ENCODE results near the gene SRPK2. TPM values are rescaled to one million over a fixed set of nuclear protein-coding genes. Genes with fewer than 3 reads are reported as not detected.
A peak's percentile ranks its signal among the peaks of the same experiment; 100 is the strongest.

SRPK2 gene
- total and polyA plus RNA-seq, 2 donors (not counting 1 experiment from before 2014, with no cell fraction given), result 15.2 to 108 TPM

DNA sequence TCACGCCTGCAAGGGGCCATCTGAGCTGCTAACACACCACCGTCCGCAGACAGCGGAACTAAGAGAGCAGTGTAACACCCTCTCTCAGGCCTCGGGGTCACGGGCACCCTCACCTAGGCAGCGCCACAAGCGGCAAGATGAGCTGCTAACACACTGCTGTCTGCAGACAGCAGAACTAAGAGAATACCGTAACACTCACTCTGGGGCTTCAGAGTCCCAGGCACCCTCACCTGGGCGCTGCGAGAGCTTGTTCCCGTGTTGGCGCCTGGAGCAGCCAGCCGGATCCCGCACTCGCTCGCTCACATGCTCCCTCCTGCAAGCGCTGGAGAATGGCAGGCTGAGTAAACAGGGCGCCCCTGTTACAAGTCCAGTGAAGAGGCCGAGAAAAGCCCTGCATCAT, 160.2 kb downstream of the SRPK2 start:
- DNase-seq (no peak), ATAC-seq (ENCODE audit: low read depth) (no peak)
- TF ChIP-seq EZH2 (IDR thresholded peaks at IDR 0.05; ENCODE audit: borderline replicate concordance, insufficient read depth, low read depth, low read length, poor library complexity, severe bottlenecking), result no peak
- TF ChIP-seq, protein P1, sequence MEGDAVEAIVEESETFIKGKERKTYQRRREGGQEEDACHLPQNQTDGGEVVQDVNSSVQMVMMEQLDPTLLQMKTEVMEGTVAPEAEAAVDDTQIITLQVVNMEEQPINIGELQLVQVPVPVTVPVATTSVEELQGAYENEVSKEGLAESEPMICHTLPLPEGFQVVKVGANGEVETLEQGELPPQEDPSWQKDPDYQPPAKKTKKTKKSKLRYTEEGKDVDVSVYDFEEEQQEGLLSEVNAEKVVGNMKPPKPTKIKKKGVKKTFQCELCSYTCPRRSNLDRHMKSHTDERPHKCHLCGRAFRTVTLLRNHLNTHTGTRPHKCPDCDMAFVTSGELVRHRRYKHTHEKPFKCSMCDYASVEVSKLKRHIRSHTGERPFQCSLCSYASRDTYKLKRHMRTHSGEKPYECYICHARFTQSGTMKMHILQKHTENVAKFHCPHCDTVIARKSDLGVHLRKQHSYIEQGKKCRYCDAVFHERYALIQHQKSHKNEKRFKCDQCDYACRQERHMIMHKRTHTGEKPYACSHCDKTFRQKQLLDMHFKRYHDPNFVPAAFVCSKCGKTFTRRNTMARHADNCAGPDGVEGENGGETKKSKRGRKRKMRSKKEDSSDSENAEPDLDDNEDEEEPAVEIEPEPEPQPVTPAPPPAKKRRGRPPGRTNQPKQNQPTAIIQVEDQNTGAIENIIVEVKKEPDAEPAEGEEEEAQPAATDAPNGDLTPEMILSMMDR (IDR thresholded peaks at IDR 0.05), result no peak
- 97% methylated on average over 19 of the region's 20 CpGs for WGBS (ENCODE audit: insufficient coverage)
- Histone ChIP-seq H3K9me3 (ENCODE audit: control extremely low read depth in 1 of 3, control insufficient read depth in 2 of 3, insufficient read depth in 1 of 3, low read length in 2 of 3) (peaks cover 0 to 11% (median 0%) of the 10 kb centered on the region in 3 donors), H4K20me1 (ENCODE audit: control insufficient read depth, insufficient read depth, low read length, poor library complexity, severe bottlenecking) (peaks cover 32% of the 10 kb centered on the region), H3K36me3 (replicated peaks in 1 of 2; ENCODE audit: control extremely low read depth in 1 of 2, control insufficient read depth in 1 of 2, extremely low read depth in 1 of 2, insufficient read depth in 2 of 2, low read length in 1 of 2) (peaks cover 2 to 6% of the 10 kb centered on the region in 2 experiments), H3K27ac (ENCODE audit: low read length in 2 of 2) (no peak overlapping the region), H3K4me2 (replicated peaks; ENCODE audit: low read depth, low read length, poor library complexity, severe bottlenecking) (no peak overlapping the region), H2AFZ (ENCODE audit: insufficient read depth, low read depth, low read length, poor library complexity, severe bottlenecking) (no peak overlapping the region), H3K27me3 (replicated peaks in 1 of 4; ENCODE audit: control extremely low read depth in 1 of 4, control insufficient read depth in 3 of 4, insufficient read depth in 4 of 4, low read length in 3 of 4) (no peaks in the 10 kb centered on the region), H3K4me3 (ENCODE audit: control extremely low read depth in 1 of 5, extremely low read depth in 1 of 5, insufficient read depth in 1 of 5, low read depth in 2 of 5, low read length in 4 of 5) (no peak overlapping the region), H3K4me1 (ENCODE audit: control insufficient read depth in 2 of 2, insufficient read depth in 2 of 2, low read length in 2 of 2) (peaks cover 7 to 10% of the 10 kb centered on the region in 2 donors), H3K79me2 (ENCODE audit: control insufficient read depth, insufficient read depth, low read length) (peaks cover 81% of the 10 kb centered on the region), H3K9ac (ENCODE audit: low read length) (no peak overlapping the region)
- intact Hi-C loops (cut with micrococcal nuclease), result no loop called here
- no peaks in the 10 kb centered on the region for H3K9me3 Mint-ChIP-seq (ENCODE audit: insufficient read depth)
- CTCF ChIA-PET, result interaction anchor here (0.9 kb wide), 1 partner anchor 201 kb away, joined by 3 read pairs; no protein-coding TSS in a partner anchor
- peak overlapping the region; percentile 10 for H3K27ac Mint-ChIP-seq
- H3K4me1 Mint-ChIP-seq, result peaks cover 17% of the 10 kb centered on the region
- H3K27me3 Mint-ChIP-seq, result no peaks in the 10 kb centered on the region
- POLR2A ChIA-PET, result no interaction called here
- H3K4me3 Mint-ChIP-seq, result no peak overlapping the region

DNA sequence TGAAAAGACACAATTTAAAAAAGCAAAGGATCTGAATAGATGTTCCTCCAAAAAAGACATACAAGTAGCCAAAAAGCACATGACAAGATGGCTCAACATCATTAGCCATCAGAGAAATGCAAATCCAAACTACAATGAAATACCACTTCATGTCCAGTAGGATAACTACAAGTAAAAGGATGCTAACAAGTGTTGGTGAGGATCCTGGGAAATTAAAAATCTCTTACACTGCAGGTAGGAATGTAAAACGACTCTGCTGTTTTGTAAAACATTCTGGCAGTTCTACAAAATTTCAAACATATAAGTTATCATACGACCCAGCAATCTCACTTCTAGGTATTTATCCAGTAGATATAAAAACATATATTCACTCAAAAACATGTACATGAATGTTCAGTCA, 161.3 kb downstream of the SRPK2 start:
- peaks cover 2 to 6% of the 10 kb centered on the region in 2 experiments for H3K36me3 ChIP-seq (replicated peaks in 1 of 2; ENCODE audit: control extremely low read depth in 1 of 2, control insufficient read depth in 1 of 2, extremely low read depth in 1 of 2, insufficient read depth in 2 of 2, low read length in 1 of 2)
- H3K4me3 ChIP-seq (ENCODE audit: control extremely low read depth in 1 of 5, extremely low read depth in 1 of 5, insufficient read depth in 1 of 5, low read depth in 2 of 5, low read length in 4 of 5), result no peak overlapping the region
- no CpG with 5 or more reads among the region's 2 CpGs for WGBS (ENCODE audit: insufficient coverage)
- no peak for TF ChIP-seq EZH2 (IDR thresholded peaks at IDR 0.05; ENCODE audit: borderline replicate concordance, insufficient read depth, low read depth, low read length, poor library complexity, severe bottlenecking)
- TF ChIP-seq, protein P1 (IDR thresholded peaks at IDR 0.05), result no peak
- H3K4me1 ChIP-seq (ENCODE audit: control insufficient read depth in 2 of 2, insufficient read depth in 2 of 2, low read length in 2 of 2), result peaks cover 7 to 10% of the 10 kb centered on the region in 2 donors
- ChIA-PET POLR2A (no interaction called here), CTCF (no interaction called here)
- H3K27ac ChIP-seq (ENCODE audit: low read length in 2 of 2), result no peak overlapping the region
- no peaks in the 10 kb centered on the region for H3K27me3 ChIP-seq (replicated peaks in 1 of 4; ENCODE audit: control extremely low read depth in 1 of 4, control insufficient read depth in 3 of 4, insufficient read depth in 4 of 4, low read length in 3 of 4)
- H3K9me3 ChIP-seq (ENCODE audit: control extremely low read depth in 1 of 3, control insufficient read depth in 2 of 3, insufficient read depth in 1 of 3, low read length in 2 of 3), result peaks cover 0 to 11% (median 0%) of the 10 kb centered on the region in 3 donors
- H2AFZ ChIP-seq (ENCODE audit: insufficient read depth, low read depth, low read length, poor library complexity, severe bottlenecking), result no peak overlapping the region
- no peak for ATAC-seq (ENCODE audit: low read depth)
- peaks cover 28% of the 10 kb centered on the region for H4K20me1 ChIP-seq (ENCODE audit: control insufficient read depth, insufficient read depth, low read length, poor library complexity, severe bottlenecking)
- DNase-seq, result no peak
- Mint-ChIP-seq H3K27ac (no peak overlapping the region), H3K9me3 (ENCODE audit: insufficient read depth) (no peaks in the 10 kb centered on the region), H3K27me3 (no peaks in the 10 kb centered on the region), H3K4me3 (no peak overlapping the region), H3K4me1 (peaks cover 19% of the 10 kb centered on the region)
- intact Hi-C loops (cut with micrococcal nuclease), result no loop called here
- H3K79me2 ChIP-seq (ENCODE audit: control insufficient read depth, insufficient read depth, low read length), result peaks cover 82% of the 10 kb centered on the region
- H3K9ac ChIP-seq (ENCODE audit: low read length), result no peak overlapping the region
- no peak overlapping the region for H3K4me2 ChIP-seq (replicated peaks; ENCODE audit: low read depth, low read length, poor library complexity, severe bottlenecking)
